Body of pancreas (tissue), 4 donors: ENCODE measurements around the gene DUSP8.

Experiments used
- POLR2A ChIP-seq, 3 donors: fragments of 450-650 bp; IDR thresholded peaks; one replicate each; pipeline ENCODE4 v1.6.1; 2016; ENCODE audit warnings: antibody characterized with exemption in 3 of 3, mild to moderate bottlenecking in 2 of 3
- TF ChIP-seq, protein P1 (sequence below), 7 experiments: fragments of 450-650 bp in 4 of 7; fragments of 200-600 bp in 3 of 7; sonication (generic) in 3 of 7; IDR thresholded peaks; one replicate each; pipeline ENCODE4 v1.5.1; 2016 to 2019; ENCODE audit warnings: antibody characterized with exemption in 7 of 7

DNA sequence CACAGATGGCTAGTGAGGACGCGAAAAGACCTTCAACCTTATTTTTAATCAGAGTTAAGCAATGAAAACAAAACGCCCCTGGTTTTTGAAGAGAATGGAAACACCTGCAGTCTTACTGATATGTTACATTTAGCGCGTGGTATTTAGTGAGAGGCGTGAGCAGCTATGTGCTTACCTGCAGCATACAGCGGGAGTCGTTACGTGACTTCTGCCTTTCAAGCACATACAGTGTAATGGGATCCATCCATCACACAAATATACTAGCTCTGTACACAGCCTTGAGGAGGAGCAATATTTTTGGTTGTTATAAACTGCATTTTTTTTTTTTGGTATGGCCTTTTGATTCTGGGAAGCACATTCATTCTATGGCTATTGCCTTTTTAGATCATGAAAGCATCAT, 20.6 kb upstream of the DUSP8 start:
- TF ChIP-seq, protein P1, sequence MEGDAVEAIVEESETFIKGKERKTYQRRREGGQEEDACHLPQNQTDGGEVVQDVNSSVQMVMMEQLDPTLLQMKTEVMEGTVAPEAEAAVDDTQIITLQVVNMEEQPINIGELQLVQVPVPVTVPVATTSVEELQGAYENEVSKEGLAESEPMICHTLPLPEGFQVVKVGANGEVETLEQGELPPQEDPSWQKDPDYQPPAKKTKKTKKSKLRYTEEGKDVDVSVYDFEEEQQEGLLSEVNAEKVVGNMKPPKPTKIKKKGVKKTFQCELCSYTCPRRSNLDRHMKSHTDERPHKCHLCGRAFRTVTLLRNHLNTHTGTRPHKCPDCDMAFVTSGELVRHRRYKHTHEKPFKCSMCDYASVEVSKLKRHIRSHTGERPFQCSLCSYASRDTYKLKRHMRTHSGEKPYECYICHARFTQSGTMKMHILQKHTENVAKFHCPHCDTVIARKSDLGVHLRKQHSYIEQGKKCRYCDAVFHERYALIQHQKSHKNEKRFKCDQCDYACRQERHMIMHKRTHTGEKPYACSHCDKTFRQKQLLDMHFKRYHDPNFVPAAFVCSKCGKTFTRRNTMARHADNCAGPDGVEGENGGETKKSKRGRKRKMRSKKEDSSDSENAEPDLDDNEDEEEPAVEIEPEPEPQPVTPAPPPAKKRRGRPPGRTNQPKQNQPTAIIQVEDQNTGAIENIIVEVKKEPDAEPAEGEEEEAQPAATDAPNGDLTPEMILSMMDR (IDR thresholded peaks at IDR 0.05), result no peak
- no peak for TF ChIP-seq POLR2A (IDR thresholded peaks at IDR 0.05)
